Loucy (cell line): Measurements from ENCODE around the gene CACNA1I.
"Not testable (repeated sequence)": the region's sequence is repeated elsewhere in the genome, so short reads cannot be mapped to it uniquely, and the experiment has no call there.

Experiments used
- EZH2phosphoT487 ChIP-seq: fragments of 200-600 bp; IDR thresholded peaks from 2 replicates; pipeline ENCODE4 v1.6.1; 2018; ENCODE audit warnings: antibody characterized with exemption, mild to moderate bottlenecking, moderate library complexity, borderline replicate concordance
- TF ChIP-seq, protein P1 (sequence below): fragments of 200-600 bp; sonication (generic); conservative IDR thresholded peaks from 2 replicates; pipeline ENCODE4 v1.5.1; 2014; ENCODE audit warnings: mild to moderate bottlenecking, antibody characterized with exemption, low read length

DNA sequence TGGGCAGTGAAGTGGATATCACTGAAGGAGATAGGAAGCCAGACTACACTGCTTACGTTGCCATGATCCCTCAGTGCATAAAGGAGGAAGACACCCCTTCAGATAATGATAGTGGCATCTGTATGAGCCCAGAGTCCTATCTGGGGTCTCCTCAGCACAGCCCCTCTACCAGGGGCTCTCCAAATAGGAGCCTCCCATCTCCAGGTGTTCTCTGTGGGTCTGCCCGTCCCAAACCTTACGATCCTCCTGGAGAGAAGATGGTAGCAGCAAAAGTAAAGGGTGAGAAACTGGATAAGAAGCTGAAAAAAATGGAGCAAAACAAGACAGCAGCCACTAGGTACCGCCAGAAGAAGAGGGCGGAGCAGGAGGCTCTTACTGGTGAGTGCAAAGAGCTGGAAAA lies 48.5 kb upstream of the CACNA1I start:
- TF ChIP-seq, protein P1, sequence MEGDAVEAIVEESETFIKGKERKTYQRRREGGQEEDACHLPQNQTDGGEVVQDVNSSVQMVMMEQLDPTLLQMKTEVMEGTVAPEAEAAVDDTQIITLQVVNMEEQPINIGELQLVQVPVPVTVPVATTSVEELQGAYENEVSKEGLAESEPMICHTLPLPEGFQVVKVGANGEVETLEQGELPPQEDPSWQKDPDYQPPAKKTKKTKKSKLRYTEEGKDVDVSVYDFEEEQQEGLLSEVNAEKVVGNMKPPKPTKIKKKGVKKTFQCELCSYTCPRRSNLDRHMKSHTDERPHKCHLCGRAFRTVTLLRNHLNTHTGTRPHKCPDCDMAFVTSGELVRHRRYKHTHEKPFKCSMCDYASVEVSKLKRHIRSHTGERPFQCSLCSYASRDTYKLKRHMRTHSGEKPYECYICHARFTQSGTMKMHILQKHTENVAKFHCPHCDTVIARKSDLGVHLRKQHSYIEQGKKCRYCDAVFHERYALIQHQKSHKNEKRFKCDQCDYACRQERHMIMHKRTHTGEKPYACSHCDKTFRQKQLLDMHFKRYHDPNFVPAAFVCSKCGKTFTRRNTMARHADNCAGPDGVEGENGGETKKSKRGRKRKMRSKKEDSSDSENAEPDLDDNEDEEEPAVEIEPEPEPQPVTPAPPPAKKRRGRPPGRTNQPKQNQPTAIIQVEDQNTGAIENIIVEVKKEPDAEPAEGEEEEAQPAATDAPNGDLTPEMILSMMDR = not testable (repeated sequence)
- not testable (repeated sequence) for TF ChIP-seq EZH2phosphoT487
